Measurements from ENCODE around the gene LMBRD2. TPM values are rescaled to one million over a fixed set of nuclear protein-coding genes. Genes with fewer than 3 reads are reported as not detected.

LMBRD2 gene
- total and polyA plus RNA-seq, 2 donors (not counting 3 experiments of a cell fraction or from before 2014, with no cell fraction given): 1.2 to 5.2 TPM

- Histone ChIP-seq H3K9me3 (replicated peaks; ENCODE audit: control insufficient read depth, insufficient read depth, low read length) (no peaks in the 10 kb centered on the region), H3K27me3 (ENCODE audit: control insufficient read depth in 2 of 2, insufficient read depth in 2 of 2, low read length in 2 of 2) (peaks cover 4 to 5% of the 10 kb centered on the region in 2 experiments), H3K27ac (ENCODE audit: insufficient read depth, low read depth, low read length) (no peak overlapping the region), H4K20me1 (replicated peaks; ENCODE audit: control insufficient read depth, extremely low read depth, insufficient read depth, low read length) (no peaks in the 10 kb centered on the region), H3K36me3 (ENCODE audit: control insufficient read depth in 2 of 2, extremely low read depth in 1 of 2, insufficient read depth in 2 of 2, low read length in 2 of 2) (no peaks in the 10 kb centered on the region), H3K4me1 (ENCODE audit: control insufficient read depth, extremely low read depth, insufficient read depth, low read length) (no peaks in the 10 kb centered on the region), H3K4me2 (ENCODE audit: insufficient read depth, low read length) (peak overlapping the region; percentile 29), H3K79me2 (ENCODE audit: control insufficient read depth, insufficient read depth, low read length) (no peaks in the 10 kb centered on the region), H3K9ac (replicated peaks; ENCODE audit: extremely low read depth, insufficient read depth, low read length) (no peak overlapping the region), H3K9me1 (replicated peaks; ENCODE audit: control insufficient read depth, extremely low read depth, insufficient read depth, low read length) (no peaks in the 10 kb centered on the region), H2AFZ (ENCODE audit: low read depth, low read length) (peak overlapping the region; percentile 13), H3K4me3 (replicated peaks in 1 of 3; ENCODE audit: insufficient read depth in 1 of 3, low read depth in 1 of 3, low read length in 3 of 3) (no peak overlapping the region)
- dilution Hi-C loops (cut with MboI; ENCODE audit: extremely low pct_ligation_motif_present, low sequenced_read_pairs): no loop called here
- peak; percentile 35 for FAIRE-seq
- DNase-seq (ENCODE audit: low read depth, low spot score): peak; percentile 20
- BruUV-seq (replicated peaks): no TSS peak
- POLR2A ChIA-PET: no interaction called here
- CTCF ChIA-PET: interaction anchor here (0.9 to 7.2 kb wide), 4 partner anchors 8 to 623 kb away, joined by 3 to 56 read pairs (median 4); no protein-coding TSS in a partner anchor
- TF ChIP-seq JUN (IDR thresholded peaks at IDR 0.05; ENCODE audit: borderline replicate concordance, insufficient read depth, insufficient read length, low read depth): no peak
- no peak for TF ChIP-seq POLR2A (IDR thresholded peaks at IDR 0.05; ENCODE audit: low read depth, low read length)
- no peak for TF ChIP-seq MYC (IDR thresholded peaks at IDR 0.05; ENCODE audit: low read depth, low read length)
- no peak for TF ChIP-seq FOS (IDR thresholded peaks at IDR 0.05; ENCODE audit: borderline replicate concordance, insufficient read depth, low read length)
- TF ChIP-seq, protein P1, sequence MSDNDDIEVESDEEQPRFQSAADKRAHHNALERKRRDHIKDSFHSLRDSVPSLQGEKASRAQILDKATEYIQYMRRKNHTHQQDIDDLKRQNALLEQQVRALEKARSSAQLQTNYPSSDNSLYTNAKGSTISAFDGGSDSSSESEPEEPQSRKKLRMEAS (IDR thresholded peaks at IDR 0.05; ENCODE audit: insufficient read depth, insufficient read length): no peak
- TF ChIP-seq POLR2AphosphoS5 (IDR thresholded peaks at IDR 0.05; ENCODE audit: insufficient read depth, low read depth, low read length): no peak
- TF ChIP-seq EZH2 (IDR thresholded peaks at IDR 0.05; ENCODE audit: borderline replicate concordance, low read depth, low read length, severe bottlenecking): no peak
- no peak for TF ChIP-seq GATA2 (IDR thresholded peaks at IDR 0.05; ENCODE audit: insufficient read depth, insufficient read length, low read depth, low read length)
- no peak for TF ChIP-seq CTCF (IDR thresholded peaks at IDR 0.05; ENCODE audit: extremely low read depth in 1 of 2, insufficient read depth in 1 of 2, low read depth in 1 of 2, low read length in 2 of 2)
- intact Hi-C loops (cut with micrococcal nuclease): no loop called here
Observed at GRCh38 chr5:36070687-36071571, 80.8 kb downstream of the LMBRD2 start.

Data from endothelial cell of umbilical vein (primary cell).